ENCODE measurements around the gene REV1. TPM values are rescaled to one million over a fixed set of nuclear protein-coding genes. Genes with fewer than 3 reads are reported as not detected.
"Not testable (repeated sequence)": the region's sequence is repeated elsewhere in the genome, so short reads cannot be mapped to it uniquely, and the experiment has no call there.

Gene REV1
- total RNA-seq, 1 donor: 55.3 TPM

- H3K4me3 ChIP-seq (ENCODE audit: low read length): no peak overlapping the region
- H3K4me1 ChIP-seq (ENCODE audit: insufficient read depth, low read length): no peaks in the 10 kb centered on the region
- no peaks in the 10 kb centered on the region for H3K27me3 ChIP-seq (ENCODE audit: insufficient read depth, low read length)
- H3K9me3 ChIP-seq (ENCODE audit: low read depth, low read length): no peaks in the 10 kb centered on the region
Observed at GRCh38 chr2:99386011-99386410, 103.8 kb downstream of the REV1 start.

GRCh38 chr2:99382143-99382542, 107.7 kb downstream of the REV1 start:
- Histone ChIP-seq H3K4me3 (ENCODE audit: low read length) (no peak overlapping the region), H3K27me3 (ENCODE audit: insufficient read depth, low read length) (no peaks in the 10 kb centered on the region), H3K9me3 (ENCODE audit: low read depth, low read length) (no peaks in the 10 kb centered on the region), H3K4me1 (ENCODE audit: insufficient read depth, low read length) (no peaks in the 10 kb centered on the region)

GRCh38 chr2:99380376-99381010, 109.3 kb downstream of the REV1 start:
- Histone ChIP-seq H3K27me3 (ENCODE audit: insufficient read depth, low read length) (no peaks in the 10 kb centered on the region), H3K9me3 (ENCODE audit: low read depth, low read length) (no peaks in the 10 kb centered on the region), H3K4me1 (ENCODE audit: insufficient read depth, low read length) (no peaks in the 10 kb centered on the region), H3K4me3 (ENCODE audit: low read length) (no peak overlapping the region)

- H3K27me3 ChIP-seq (ENCODE audit: insufficient read depth, low read length): no peaks in the 10 kb centered on the region
- H3K4me1 ChIP-seq (ENCODE audit: insufficient read depth, low read length): no peaks in the 10 kb centered on the region
- H3K9me3 ChIP-seq (ENCODE audit: low read depth, low read length): no peaks in the 10 kb centered on the region
- H3K4me3 ChIP-seq (ENCODE audit: low read length): no peak overlapping the region
Observed at GRCh38 chr2:99377879-99378278, 111.9 kb downstream of the REV1 start.

- no peaks in the 10 kb centered on the region for H3K9me3 ChIP-seq (ENCODE audit: low read depth, low read length)
- no peak overlapping the region for H3K4me3 ChIP-seq (ENCODE audit: low read length)
- H3K27me3 ChIP-seq (ENCODE audit: insufficient read depth, low read length): no peaks in the 10 kb centered on the region
- no peaks in the 10 kb centered on the region for H3K4me1 ChIP-seq (ENCODE audit: insufficient read depth, low read length)
Observed at GRCh38 chr2:99376254-99376864, 113.5 kb downstream of the REV1 start.

- Histone ChIP-seq H3K4me3 (ENCODE audit: low read length) (no peak overlapping the region), H3K27me3 (ENCODE audit: insufficient read depth, low read length) (no peaks in the 10 kb centered on the region), H3K4me1 (ENCODE audit: insufficient read depth, low read length) (no peaks in the 10 kb centered on the region), H3K9me3 (ENCODE audit: low read depth, low read length) (no peaks in the 10 kb centered on the region)
Observed at GRCh38 chr2:99374747-99375146, 115.1 kb downstream of the REV1 start.

GRCh38 chr2:99373144-99373543, 116.7 kb downstream of the REV1 start:
- H3K9me3 ChIP-seq (ENCODE audit: low read depth, low read length): no peaks in the 10 kb centered on the region
- no peaks in the 10 kb centered on the region for H3K27me3 ChIP-seq (ENCODE audit: insufficient read depth, low read length)
- H3K4me1 ChIP-seq (ENCODE audit: insufficient read depth, low read length): no peaks in the 10 kb centered on the region
- no peak overlapping the region for H3K4me3 ChIP-seq (ENCODE audit: low read length)

- not testable (repeated sequence) for H3K9me3 ChIP-seq (ENCODE audit: low read depth, low read length); H3K27me3 ChIP-seq (ENCODE audit: insufficient read depth, low read length); H3K4me1 ChIP-seq (ENCODE audit: insufficient read depth, low read length); H3K4me3 ChIP-seq (ENCODE audit: low read length)
Observed at GRCh38 chr2:99368854-99369253, 121.0 kb downstream of the REV1 start.

GRCh38 chr2:99365661-99366060, 124.2 kb downstream of the REV1 start:
- no peaks in the 10 kb centered on the region for H3K27me3 ChIP-seq (ENCODE audit: insufficient read depth, low read length)
- H3K4me3 ChIP-seq (ENCODE audit: low read length): no peak overlapping the region
- no peaks in the 10 kb centered on the region for H3K9me3 ChIP-seq (ENCODE audit: low read depth, low read length)
- H3K4me1 ChIP-seq (ENCODE audit: insufficient read depth, low read length): no peaks in the 10 kb centered on the region

- Histone ChIP-seq H3K9me3 (ENCODE audit: low read depth, low read length) (no peaks in the 10 kb centered on the region), H3K27me3 (ENCODE audit: insufficient read depth, low read length) (no peaks in the 10 kb centered on the region), H3K4me3 (ENCODE audit: low read length) (no peak overlapping the region), H3K4me1 (ENCODE audit: insufficient read depth, low read length) (peaks cover 11% of the 10 kb centered on the region)
Observed at GRCh38 chr2:99356853-99357252, 133.0 kb downstream of the REV1 start.

- H3K27me3 ChIP-seq (ENCODE audit: insufficient read depth, low read length); H3K9me3 ChIP-seq (ENCODE audit: low read depth, low read length); H3K4me3 ChIP-seq (ENCODE audit: low read length): not testable (repeated sequence)
- peaks cover 11% of the 10 kb centered on the region for H3K4me1 ChIP-seq (ENCODE audit: insufficient read depth, low read length)
Observed at GRCh38 chr2:99354825-99355224, 135.0 kb downstream of the REV1 start.

- Histone ChIP-seq H3K27me3 (ENCODE audit: insufficient read depth, low read length) (no peaks in the 10 kb centered on the region), H3K4me1 (ENCODE audit: insufficient read depth, low read length) (peaks cover 11% of the 10 kb centered on the region), H3K9me3 (ENCODE audit: low read depth, low read length) (no peaks in the 10 kb centered on the region), H3K4me3 (ENCODE audit: low read length) (no peak overlapping the region)
Observed at GRCh38 chr2:99354070-99354469, 135.7 kb downstream of the REV1 start.

Other genes with a start within 250 kb of the REV1 start
- gene LYG2, start 234.4 kb downstream of the REV1 start, total RNA-seq: not detected
- gene LYG1, start 188.8 kb downstream of the REV1 start, total RNA-seq: 0.52 TPM
- gene TXNDC9, start 153.7 kb downstream of the REV1 start, total RNA-seq: 18.9 TPM
- gene EIF5B, start 152.6 kb downstream of the REV1 start, total RNA-seq: 24.6 TPM